Measurements from ENCODE around the gene TMEM218. TPM values are rescaled to one million over a fixed set of nuclear protein-coding genes. Genes with fewer than 3 reads are reported as not detected.
"Not testable (repeated sequence)": the region's sequence is repeated elsewhere in the genome, so short reads cannot be mapped to it uniquely, and the experiment has no call there.

TMEM218 gene
- total RNA-seq, 1 donor from 2014 or later = 17.3 TPM

- intact Hi-C loops (cut with micrococcal nuclease) = loop anchor here (5.0 kb wide), 1 partner anchor 50 kb away; no protein-coding TSS in a partner anchor
- no peaks in the 10 kb centered on the region for H3K27me3 Mint-ChIP-seq
- H3K4me3 Mint-ChIP-seq = no peak overlapping the region
- DNase-seq = no peak
- no peaks in the 10 kb centered on the region for H3K9me3 Mint-ChIP-seq
- peaks cover 9% of the 10 kb centered on the region for H3K36me3 Mint-ChIP-seq (ENCODE audit: low read depth)
- no peak overlapping the region for H3K27ac Mint-ChIP-seq
- H3K4me1 Mint-ChIP-seq = peaks cover 3% of the 10 kb centered on the region
Measured at GRCh38 chr11:125091877-125092664, 19.4 kb downstream of the TMEM218 start.

GRCh38 chr11:125091247-125091876 is 20.1 kb downstream of the TMEM218 start:
- Mint-ChIP-seq H3K36me3 (ENCODE audit: low read depth) (peaks cover 5% of the 10 kb centered on the region), H3K9me3 (no peaks in the 10 kb centered on the region), H3K27me3 (no peaks in the 10 kb centered on the region), H3K4me1 (peaks cover 3% of the 10 kb centered on the region), H3K27ac (no peak overlapping the region), H3K4me3 (no peak overlapping the region)
- no peak for DNase-seq
- intact Hi-C loops (cut with micrococcal nuclease) = loop anchor here (5.0 kb wide), 1 partner anchor 51 kb away; no protein-coding TSS in a partner anchor

GRCh38 chr11:125090816-125091215 is 20.6 kb downstream of the TMEM218 start:
- Mint-ChIP-seq H3K27me3 (no peaks in the 10 kb centered on the region), H3K27ac (no peak overlapping the region), H3K4me3 (no peak overlapping the region), H3K9me3 (no peaks in the 10 kb centered on the region), H3K36me3 (ENCODE audit: low read depth) (no peaks in the 10 kb centered on the region), H3K4me1 (peaks cover 3% of the 10 kb centered on the region)
- no peak for DNase-seq
- intact Hi-C loops (cut with micrococcal nuclease) = loop anchor here (5.0 kb wide), 1 partner anchor 51 kb away; no protein-coding TSS in a partner anchor

- H3K4me3 Mint-ChIP-seq; H3K36me3 Mint-ChIP-seq (ENCODE audit: low read depth); H3K27ac Mint-ChIP-seq; H3K9me3 Mint-ChIP-seq; DNase-seq; H3K27me3 Mint-ChIP-seq; H3K4me1 Mint-ChIP-seq: not testable (repeated sequence)
- intact Hi-C loops (cut with micrococcal nuclease) = loop anchor here (5.0 kb wide), 1 partner anchor 52 kb away; no protein-coding TSS in a partner anchor
Measured at GRCh38 chr11:125090151-125090550, 21.3 kb downstream of the TMEM218 start.

- DNase-seq; H3K4me1 Mint-ChIP-seq; H3K36me3 Mint-ChIP-seq (ENCODE audit: low read depth); intact Hi-C loops (cut with micrococcal nuclease); H3K27me3 Mint-ChIP-seq; H3K9me3 Mint-ChIP-seq; H3K27ac Mint-ChIP-seq; H3K4me3 Mint-ChIP-seq: not testable (repeated sequence)
Measured at GRCh38 chr11:125089481-125089880, 21.9 kb downstream of the TMEM218 start.

- no peak overlapping the region for H3K4me3 Mint-ChIP-seq
- no peaks in the 10 kb centered on the region for H3K27me3 Mint-ChIP-seq
- H3K27ac Mint-ChIP-seq = no peak overlapping the region
- intact Hi-C loops (cut with micrococcal nuclease) = no loop called here
- peaks cover 3% of the 10 kb centered on the region for H3K4me1 Mint-ChIP-seq
- no peaks in the 10 kb centered on the region for H3K9me3 Mint-ChIP-seq
- no peaks in the 10 kb centered on the region for H3K36me3 Mint-ChIP-seq (ENCODE audit: low read depth)
- no peak for DNase-seq
Measured at GRCh38 chr11:125088576-125089455, 22.6 kb downstream of the TMEM218 start.

GRCh38 chr11:125088123-125088522 is 23.3 kb downstream of the TMEM218 start:
- Mint-ChIP-seq H3K9me3 (no peaks in the 10 kb centered on the region), H3K36me3 (ENCODE audit: low read depth) (no peaks in the 10 kb centered on the region), H3K4me1 (peaks cover 3% of the 10 kb centered on the region), H3K27me3 (no peaks in the 10 kb centered on the region), H3K4me3 (no peak overlapping the region), H3K27ac (no peak overlapping the region)
- intact Hi-C loops (cut with micrococcal nuclease) = no loop called here
- no peak for DNase-seq

GRCh38 chr11:125086633-125087296 is 24.7 kb downstream of the TMEM218 start:
- Mint-ChIP-seq H3K4me1 (peaks cover 3% of the 10 kb centered on the region), H3K36me3 (ENCODE audit: low read depth) (no peaks in the 10 kb centered on the region), H3K27me3 (no peaks in the 10 kb centered on the region), H3K4me3 (no peak overlapping the region), H3K27ac (no peak overlapping the region), H3K9me3 (no peaks in the 10 kb centered on the region)
- no peak for DNase-seq
- intact Hi-C loops (cut with micrococcal nuclease) = no loop called here

GRCh38 chr11:125085301-125086081 is 25.9 kb downstream of the TMEM218 start:
- Mint-ChIP-seq H3K9me3 (no peaks in the 10 kb centered on the region), H3K27me3 (no peaks in the 10 kb centered on the region), H3K36me3 (ENCODE audit: low read depth) (no peaks in the 10 kb centered on the region), H3K4me1 (no peaks in the 10 kb centered on the region), H3K4me3 (no peak overlapping the region), H3K27ac (no peak overlapping the region)
- DNase-seq = no peak
- intact Hi-C loops (cut with micrococcal nuclease) = no loop called here

- H3K4me1 Mint-ChIP-seq = no peaks in the 10 kb centered on the region
- H3K27me3 Mint-ChIP-seq = no peaks in the 10 kb centered on the region
- H3K4me3 Mint-ChIP-seq = no peak overlapping the region
- no peaks in the 10 kb centered on the region for H3K36me3 Mint-ChIP-seq (ENCODE audit: low read depth)
- H3K9me3 Mint-ChIP-seq = no peaks in the 10 kb centered on the region
- intact Hi-C loops (cut with micrococcal nuclease) = no loop called here
- no peak overlapping the region for H3K27ac Mint-ChIP-seq
- DNase-seq = no peak
Measured at GRCh38 chr11:125084761-125085231, 26.6 kb downstream of the TMEM218 start.

- no peaks in the 10 kb centered on the region for H3K36me3 Mint-ChIP-seq (ENCODE audit: low read depth)
- H3K9me3 Mint-ChIP-seq = no peaks in the 10 kb centered on the region
Measured at GRCh38 chr11:125084057-125084416, 27.4 kb downstream of the TMEM218 start.

GRCh38 chr11:125083312-125084056 is 27.9 kb downstream of the TMEM218 start:
- H3K4me3 Mint-ChIP-seq = no peak overlapping the region
- no peaks in the 10 kb centered on the region for H3K4me1 Mint-ChIP-seq
- no peaks in the 10 kb centered on the region for H3K36me3 Mint-ChIP-seq (ENCODE audit: low read depth)
- H3K27me3 Mint-ChIP-seq = no peaks in the 10 kb centered on the region
- intact Hi-C loops (cut with micrococcal nuclease) = no loop called here
- no peak for DNase-seq
- no peaks in the 10 kb centered on the region for H3K9me3 Mint-ChIP-seq
- no peak overlapping the region for H3K27ac Mint-ChIP-seq

More at GRCh38 chr11:125084057-125084416, 27.4 kb downstream of the TMEM218 start:
- Mint-ChIP-seq H3K4me3 (no peak overlapping the region), H3K27me3 (no peaks in the 10 kb centered on the region), H3K4me1 (no peaks in the 10 kb centered on the region), H3K27ac (no peak overlapping the region)
- DNase-seq = no peak
- intact Hi-C loops (cut with micrococcal nuclease) = no loop called here

Measured in activated CD4-positive, alpha-beta T cell treated with anti-CD3 and anti-CD28 coated beads, Interleukin-2, amount 10 ng/mL, durations not matched to agents 24 days and 14 days (primary cell).